HG03135 (cell line): ENCODE measurements around the gene KIF21B.

ENCODE experiments used
- ATAC-seq: cut with Tn5 transposase; IDR thresholded peaks from one replicate; pipeline ENCODE4 v1.9.1; 2021; ENCODE audit warnings: mild to moderate bottlenecking, moderate library complexity; ENCODE audit not compliant: unreplicated experiment

KIF21B gene

GRCh38 chr1:201044119-201044518 lies 20.6 kb upstream of the KIF21B start:
- ATAC-seq: no peak

GRCh38 chr1:201042779-201043461 lies 19.4 kb upstream of the KIF21B start:
- ATAC-seq: peak; percentile 59

- no peak for ATAC-seq
Observed at GRCh38 chr1:201041011-201041410, 17.5 kb upstream of the KIF21B start.

- ATAC-seq: no peak
Observed at GRCh38 chr1:201039876-201040275, 16.4 kb upstream of the KIF21B start.

GRCh38 chr1:201039418-201039817 lies 15.9 kb upstream of the KIF21B start:
- no peak for ATAC-seq

- no peak for ATAC-seq
Observed at GRCh38 chr1:201038186-201038876, 14.8 kb upstream of the KIF21B start.

- no peak for ATAC-seq
Observed at GRCh38 chr1:201036188-201036842, 12.8 kb upstream of the KIF21B start.

GRCh38 chr1:201034671-201035070 lies 11.2 kb upstream of the KIF21B start:
- ATAC-seq: no peak

GRCh38 chr1:201032408-201032807 lies 8.9 kb upstream of the KIF21B start:
- no peak for ATAC-seq

GRCh38 chr1:201028461-201028889 lies 5.0 kb upstream of the KIF21B start:
- ATAC-seq: no peak

GRCh38 chr1:201026836-201027235 lies 3.3 kb upstream of the KIF21B start:
- ATAC-seq: no peak

GRCh38 chr1:201026234-201026633 lies 2.7 kb upstream of the KIF21B start:
- ATAC-seq: no peak

GRCh38 chr1:201025571-201026002 lies 2.1 kb upstream of the KIF21B start:
- no peak for ATAC-seq

GRCh38 chr1:201024625-201024998 lies 1.1 kb upstream of the KIF21B start:
- no peak for ATAC-seq

- no peak for ATAC-seq
Observed at GRCh38 chr1:201023920-201024624, 558 bp upstream of the KIF21B start.

- no peak for ATAC-seq
Observed at GRCh38 chr1:201022820-201023516, 546 bp downstream of the KIF21B start.

GRCh38 chr1:201022493-201022819 lies 1.1 kb downstream of the KIF21B start:
- no peak for ATAC-seq

GRCh38 chr1:201021630-201022492 lies 1.7 kb downstream of the KIF21B start:
- ATAC-seq: no peak

- no peak for ATAC-seq
Observed at GRCh38 chr1:201020721-201021629, 2.5 kb downstream of the KIF21B start.
